LHCN-M2 (cell line): ENCODE results near the gene GSE1. TPM values are rescaled to one million over a fixed set of nuclear protein-coding genes. Genes with fewer than 3 reads are reported as not detected.

Source experiments
- DNase-seq: peaks from one replicate; pipeline ENCODE4 v3.0.0-alpha.2; 2012; ENCODE audit warnings: low read depth
- total RNA-seq: library from RNA; depleted of rRNA; stranded (reverse); fragments of >200 nt; gene quantifications from 2 replicates; pipeline ENCODE4 v1.2.3, GENCODE V29; 2014

Gene GSE1
- total RNA-seq, 1 experiment from 2014 or later = 10.9 TPM

DNA sequence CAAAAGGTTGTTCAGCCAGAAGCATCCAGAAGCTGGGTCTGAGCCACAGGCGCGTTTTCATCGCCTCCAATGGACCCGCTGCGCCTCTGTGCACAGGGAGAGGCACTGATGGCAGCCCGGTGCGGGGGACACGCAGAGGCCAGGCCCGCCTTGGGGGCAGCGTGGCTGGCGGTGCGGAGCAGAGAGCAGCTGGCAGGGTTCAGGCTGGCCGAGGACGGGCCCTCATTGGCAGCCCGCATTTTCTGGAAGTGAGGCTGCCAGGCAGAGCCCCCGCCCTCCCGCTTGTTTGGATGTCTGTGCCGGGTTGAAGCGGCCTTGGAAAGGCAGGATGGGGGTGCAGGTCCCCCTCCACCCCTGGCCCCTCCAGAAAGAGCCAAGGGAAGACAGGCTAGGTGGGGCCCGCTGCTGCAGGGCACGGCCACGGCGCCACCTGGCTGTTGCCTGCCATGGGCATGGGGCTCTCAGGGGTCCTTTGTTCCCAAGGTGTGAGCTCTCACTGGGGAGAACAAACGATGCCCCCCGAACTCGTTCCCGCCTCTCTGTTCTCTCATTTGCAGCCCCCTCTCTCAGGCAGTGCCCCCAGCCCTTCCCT lies 18.8 kb downstream of the GSE1 start:
- DNase-seq = no peak

DNA sequence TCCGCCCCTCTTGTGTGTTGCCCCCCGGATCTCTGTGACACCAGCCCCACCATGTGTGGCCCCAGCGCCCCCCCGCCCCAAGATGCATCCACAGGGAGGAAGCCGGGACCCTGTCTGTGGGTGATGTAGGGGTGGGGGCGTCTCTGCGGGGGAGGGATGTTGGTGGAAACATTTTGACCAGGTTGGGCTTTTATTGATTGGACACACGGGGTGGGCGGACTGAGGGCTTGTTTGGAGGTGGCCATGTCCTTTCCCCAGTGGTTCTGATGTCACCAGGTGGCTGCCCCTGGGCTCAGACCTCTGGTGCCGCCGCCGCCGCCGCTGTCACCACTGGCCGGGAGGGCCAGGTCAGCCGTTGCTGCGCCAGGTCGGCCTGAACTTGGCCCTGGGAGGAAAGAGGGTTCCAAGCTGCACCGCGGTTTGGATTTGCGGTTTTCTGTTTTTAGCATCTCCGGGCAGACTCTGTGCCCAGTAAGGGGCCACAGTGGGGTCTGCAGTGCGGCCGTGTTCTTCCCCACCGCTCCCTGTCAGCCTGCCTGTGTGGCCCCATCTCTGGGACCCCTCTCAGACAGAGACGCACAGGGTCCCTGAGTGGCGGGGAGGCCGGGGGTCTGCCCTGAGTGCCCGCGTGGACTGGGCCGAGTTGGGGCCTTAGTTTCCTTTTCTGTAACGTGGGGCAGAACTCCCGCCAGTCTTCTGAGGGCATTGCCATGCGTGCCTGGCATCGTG lies 19.8 kb downstream of the GSE1 start:
- DNase-seq = no peak

DNA sequence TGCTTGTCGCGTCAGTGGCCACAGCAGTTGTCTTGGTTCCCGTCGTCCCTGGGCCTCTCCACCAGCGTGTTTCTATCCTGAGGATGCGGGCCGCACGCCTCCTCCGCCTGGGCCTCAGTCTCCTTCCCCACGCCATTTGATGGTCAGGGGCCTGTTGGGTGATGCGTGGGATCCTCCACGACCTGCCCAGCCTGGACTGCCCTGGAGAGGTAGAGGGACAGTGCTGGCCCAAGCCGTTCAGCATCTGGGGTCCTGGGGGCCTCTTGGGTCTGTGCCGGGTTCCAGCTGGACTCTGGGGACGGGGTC lies 20.3 kb downstream of the GSE1 start:
- DNase-seq = no peak

DNA sequence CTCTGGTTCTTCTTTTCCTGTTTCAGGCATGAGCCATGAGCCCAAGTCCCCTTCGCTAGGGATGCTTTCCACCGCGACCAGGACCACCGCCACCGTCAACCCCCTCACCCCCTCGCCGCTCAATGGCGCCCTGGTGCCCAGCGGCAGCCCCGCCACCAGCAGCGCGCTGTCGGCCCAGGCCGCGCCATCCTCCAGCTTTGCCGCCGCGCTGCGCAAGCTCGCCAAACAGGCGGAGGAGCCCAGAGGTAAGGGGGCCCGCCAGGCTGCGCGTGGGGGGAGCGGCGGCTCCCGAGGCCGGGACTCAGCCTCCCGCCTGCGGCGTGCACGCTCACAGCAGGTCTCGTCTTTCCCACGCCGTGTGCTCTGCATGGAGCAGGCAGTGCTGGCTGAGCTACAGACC lies 20.8 kb downstream of the GSE1 start:
- DNase-seq = no peak

DNA sequence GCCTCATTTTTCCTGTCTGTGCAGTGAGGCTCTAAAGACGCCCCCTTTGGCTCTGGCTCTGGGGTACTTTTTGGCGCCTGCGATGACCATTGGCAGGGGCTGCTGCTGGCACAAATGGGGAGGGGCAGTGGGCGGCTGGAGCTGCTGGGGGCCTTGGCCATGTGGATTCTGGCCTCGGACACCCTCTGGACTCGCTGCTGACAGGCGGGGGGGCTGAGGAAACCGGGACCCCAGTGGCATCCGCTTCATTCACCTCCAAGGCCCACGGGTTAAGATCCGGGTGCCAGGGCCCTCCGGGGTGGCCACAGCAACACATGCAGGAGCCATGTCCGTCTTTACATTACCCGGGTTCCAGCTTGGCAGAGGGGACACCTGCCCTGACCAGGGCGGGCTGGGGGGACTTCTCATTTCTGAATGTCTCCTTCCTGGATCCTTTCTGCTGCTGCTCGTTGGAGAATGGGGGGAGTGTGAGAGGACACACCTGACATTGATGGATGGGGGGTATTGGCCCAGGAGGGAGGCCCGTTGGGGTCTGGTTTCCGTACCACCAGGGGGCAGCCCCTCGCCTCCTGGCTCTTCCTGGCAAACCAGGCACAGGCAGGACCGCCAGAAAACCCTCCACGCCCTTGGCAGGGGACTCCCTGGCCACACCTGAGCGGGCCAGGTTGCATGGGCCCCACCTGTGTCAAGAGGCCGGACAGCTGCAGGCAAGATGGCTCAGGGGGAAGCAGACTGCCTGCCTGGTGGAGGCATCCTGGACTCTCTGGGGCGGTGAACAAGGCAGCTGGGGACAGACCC lies 21.8 kb downstream of the GSE1 start:
- DNase-seq = no peak

DNA sequence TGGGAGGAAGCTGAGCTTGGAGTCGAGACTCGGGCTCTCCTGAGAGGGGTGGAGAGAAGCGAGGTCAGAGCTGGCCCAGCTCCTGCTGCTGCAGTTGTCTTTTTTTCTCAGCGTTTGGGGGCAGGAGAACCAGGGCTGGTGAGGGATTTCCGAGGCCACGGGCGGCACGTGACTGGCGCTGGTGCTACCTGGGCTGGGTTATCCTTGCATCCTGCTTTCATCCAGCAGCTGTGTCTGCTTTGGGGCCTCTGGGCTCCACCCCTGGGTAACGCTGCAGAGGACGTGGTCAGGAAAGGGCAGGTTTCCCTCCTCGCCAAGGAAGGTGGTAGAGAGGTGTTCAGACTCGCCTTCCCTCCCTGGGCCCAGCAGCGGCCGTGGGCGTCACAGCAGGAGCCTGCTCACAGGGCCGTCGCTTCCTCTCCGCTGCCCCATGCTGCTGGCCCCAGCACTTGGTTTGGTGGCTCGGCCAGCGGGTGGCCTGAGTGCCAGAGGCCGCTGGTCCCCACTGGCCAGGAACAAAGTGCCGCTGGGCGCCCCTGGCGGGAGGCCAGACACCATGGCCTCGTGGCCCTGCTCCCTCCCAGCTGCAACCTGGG lies 22.5 kb downstream of the GSE1 start:
- DNase-seq = no peak

DNA sequence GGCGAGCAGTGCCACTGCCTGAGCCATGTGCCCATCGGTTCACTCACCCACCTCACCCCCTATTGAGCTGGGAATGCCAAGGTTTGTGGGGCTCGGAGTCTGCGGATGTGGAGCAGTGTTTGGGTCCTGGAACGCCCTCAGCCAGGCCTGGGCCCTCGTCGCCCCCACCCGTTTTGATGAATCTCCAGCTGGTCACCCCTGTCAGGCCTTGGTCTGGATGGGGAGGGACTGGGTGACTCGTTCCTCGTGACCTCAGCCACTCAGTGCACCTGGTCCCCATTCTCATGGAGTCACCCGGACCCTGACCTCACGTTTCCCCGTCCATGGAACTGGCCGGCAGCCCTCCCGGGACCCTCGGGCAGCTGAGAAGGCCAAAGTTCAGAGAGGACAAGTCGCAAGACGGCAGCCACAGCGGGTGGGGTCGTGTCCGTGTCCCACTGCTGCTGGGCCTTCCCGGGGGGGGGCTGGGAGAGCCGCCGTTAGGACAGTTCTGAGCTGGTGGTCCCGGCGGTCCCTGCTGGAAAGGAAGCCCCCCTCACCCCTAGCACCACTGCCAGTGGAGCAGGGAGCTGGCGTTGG lies 23.2 kb downstream of the GSE1 start:
- no peak for DNase-seq

DNA sequence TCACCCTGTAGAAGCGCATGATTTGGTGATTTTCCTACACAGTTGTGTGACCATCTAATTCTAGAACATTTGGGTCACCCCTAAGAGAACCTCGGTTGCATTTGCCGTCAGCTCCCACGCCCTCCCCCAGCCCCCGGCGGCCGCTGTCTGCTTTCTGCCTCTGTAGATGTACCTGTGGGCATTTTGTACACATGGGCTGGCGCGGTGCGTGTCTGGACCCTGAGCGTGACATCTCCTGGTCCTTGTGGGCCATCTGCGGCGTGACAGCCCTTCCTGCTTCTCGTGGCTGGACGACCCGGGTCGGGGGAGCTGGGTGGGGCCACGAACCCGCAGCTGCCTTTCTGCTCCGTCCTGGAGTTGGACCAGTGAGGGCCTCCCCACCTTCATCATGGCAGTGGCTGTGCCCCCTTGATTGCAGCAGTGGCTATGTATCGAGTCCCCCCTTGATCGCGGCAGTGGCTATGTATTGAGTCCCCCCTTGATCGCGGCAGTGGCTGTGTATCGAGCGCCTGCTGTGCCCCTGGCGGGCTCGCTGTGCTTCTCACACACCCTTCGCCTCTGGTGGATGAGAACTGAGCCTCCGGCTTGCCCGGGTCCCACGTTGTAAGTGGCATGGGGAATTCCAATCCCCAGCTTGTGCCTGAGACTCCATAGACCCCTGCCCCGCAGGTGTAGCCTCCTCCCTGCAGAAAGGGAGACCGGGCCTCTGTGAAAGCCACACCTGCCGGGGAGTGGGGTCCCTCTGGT lies 24.1 kb downstream of the GSE1 start:
- DNase-seq = no peak

DNA sequence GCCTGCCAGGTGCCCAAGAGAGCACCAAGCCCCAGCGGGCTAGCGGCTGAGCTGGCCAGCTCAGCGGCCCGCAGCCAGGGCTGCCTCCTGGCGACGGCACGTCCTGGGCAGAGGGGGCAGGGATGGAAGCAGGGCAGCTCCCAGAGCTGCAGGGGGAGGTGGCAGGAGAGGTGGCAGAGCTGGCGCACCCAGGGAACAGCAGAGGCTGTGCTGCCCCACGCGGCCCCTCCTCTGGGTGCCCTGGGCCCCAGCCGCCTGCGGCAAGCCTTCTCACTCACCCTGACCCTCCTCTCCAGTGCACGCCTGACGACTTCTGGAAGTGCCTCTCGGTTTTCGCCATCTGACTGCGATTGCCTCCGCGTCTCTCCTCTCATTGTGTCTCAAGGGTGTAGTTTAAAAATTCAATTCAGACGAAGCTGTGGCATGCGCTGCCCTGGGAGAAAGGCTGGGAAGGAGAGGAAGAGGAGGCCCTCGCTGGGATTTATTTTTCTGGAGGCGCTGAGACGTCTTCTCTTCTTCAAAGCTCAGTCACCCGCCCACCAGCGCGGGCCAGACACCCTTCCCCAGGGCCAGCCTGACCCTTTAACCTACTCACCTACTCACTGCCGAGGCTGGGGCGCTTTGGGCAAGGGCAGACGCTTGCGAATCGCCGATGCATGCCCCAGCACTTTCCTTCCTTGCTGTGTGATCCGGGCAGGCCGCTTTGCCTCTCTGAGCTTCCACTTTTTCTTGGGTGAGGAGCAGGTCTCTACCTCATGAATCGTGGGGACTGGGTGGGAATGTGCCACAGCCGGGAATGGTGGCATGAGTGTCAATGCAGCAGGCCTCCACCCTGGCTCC lies 24.9 kb downstream of the GSE1 start:
- DNase-seq = no peak

DNA sequence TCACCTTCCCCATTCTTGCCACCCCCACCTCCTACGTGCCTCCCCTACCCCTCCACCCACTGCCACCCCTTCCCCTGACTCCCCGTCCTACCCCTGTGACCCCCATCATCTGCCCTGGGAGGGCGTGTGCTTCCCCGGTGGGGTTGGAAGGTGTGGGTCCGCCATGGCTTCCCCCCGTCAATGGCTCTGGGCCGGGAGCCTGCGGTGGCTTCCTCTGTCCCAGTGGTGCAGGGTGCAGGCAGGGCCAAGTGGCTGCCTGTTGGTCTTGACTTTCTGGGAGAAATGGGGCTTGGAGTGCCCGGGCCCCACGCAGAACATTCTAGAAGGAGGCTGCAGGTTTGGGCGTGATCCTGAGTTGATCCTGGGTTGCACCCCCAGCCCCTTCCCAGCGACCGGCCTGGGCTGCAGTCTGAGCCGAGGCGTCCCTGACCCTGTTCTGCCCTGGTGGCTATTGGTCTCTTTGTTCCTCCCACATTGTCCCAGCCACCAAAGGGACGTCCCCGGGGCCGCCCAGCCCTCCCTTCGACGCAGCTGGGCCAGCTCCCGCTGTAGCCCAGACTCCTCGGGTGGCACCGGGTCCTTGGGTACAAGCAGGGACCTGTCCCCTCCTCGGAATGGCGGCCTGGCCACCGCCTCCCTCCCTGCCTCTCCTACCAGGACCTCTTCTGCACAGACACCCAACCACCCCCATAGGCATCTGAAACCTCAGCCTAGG lies 25.7 kb downstream of the GSE1 start:
- DNase-seq = no peak

DNA sequence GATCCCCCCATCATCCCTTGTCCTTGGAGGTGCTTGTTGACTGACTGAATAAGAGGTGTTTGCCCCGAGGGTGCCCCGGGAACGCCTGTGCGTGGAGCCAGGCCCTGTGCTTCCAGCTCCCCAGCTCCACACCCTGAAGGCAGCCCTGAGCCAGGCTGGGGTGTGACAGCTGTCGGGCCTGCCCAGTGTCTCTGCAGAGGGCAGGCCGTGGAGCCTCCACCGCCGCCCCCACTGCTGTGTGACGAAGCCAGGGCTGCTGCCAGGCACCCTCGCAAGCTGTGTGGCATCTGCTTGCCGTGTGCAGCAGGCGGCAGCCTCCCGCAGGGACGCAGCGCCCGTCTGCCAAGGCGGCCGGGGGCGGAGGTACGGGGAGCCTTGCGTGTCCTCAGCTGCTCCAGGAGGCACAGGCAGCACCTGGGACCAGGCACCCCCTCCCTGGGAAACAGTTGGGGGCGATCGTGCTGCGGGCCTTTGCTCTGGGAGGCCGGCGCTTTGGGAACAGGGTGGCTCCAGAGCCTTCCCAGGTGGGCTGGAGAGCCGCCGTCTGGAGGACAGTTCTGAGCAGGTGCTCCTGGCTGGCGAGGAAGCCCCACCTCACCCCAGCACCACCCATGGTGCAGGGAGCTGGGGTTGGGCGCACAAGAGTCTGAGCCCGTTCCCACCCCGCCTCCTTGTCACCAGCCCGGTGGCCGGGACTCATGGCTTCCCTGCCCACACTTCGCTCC lies 26.6 kb downstream of the GSE1 start:
- peak; percentile 22 for DNase-seq

DNA sequence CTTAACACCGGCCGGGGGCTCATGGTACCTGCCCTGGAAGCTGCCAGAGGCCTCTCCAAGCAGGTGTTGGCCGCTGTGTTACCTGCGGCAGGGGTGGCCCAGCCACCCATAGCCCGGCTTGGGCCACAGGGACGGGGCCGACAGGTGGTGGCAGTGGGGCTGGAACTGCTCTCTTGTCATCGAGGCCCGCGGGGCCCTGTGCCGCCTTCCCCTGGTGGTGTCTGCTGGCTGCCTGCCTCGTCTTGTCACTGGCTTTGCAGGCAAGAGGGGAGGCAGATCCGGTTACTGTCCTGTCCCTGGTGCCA lies 27.1 kb downstream of the GSE1 start:
- DNase-seq = no peak

DNA sequence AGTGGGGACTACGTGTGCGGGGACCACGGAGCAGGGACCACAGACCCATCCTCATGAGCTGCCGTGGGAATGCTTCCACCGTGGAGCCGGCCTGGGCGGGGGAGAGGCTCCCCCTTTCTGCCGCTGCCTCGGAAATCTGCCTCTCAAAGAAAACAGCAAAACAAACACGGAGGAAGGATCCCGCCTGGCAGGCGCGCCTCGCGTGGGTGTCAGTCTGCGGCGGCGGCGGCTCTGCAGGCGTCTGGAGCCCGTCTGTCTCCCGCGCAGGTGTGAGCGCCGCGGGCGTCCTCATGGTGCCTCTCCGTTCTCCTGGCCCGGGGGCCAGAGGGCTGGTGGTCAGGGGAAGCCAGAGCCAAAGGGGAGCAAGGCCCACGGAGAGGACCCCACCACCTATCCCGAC lies 27.5 kb downstream of the GSE1 start:
- no peak for DNase-seq

DNA sequence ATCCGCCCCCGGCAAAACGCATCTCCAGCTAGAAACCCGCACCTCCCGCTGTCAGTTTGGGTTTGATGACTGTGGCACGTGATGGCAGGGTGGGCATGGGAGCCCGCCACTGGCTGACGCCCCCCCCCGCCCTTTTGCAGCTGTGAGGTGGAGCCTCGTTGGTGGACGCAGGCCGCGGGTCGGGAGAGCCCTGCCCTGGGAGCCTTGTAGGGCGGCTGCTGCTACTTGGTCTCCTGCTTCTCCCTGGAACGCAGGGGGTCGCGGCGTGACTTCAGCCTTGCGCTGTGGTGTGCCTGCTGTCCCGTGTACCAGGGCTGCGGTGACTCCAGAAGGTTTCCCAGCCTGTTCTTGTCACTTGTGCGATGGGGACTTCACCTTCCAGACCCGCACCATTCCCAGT lies 28.2 kb downstream of the GSE1 start:
- DNase-seq = no peak

DNA sequence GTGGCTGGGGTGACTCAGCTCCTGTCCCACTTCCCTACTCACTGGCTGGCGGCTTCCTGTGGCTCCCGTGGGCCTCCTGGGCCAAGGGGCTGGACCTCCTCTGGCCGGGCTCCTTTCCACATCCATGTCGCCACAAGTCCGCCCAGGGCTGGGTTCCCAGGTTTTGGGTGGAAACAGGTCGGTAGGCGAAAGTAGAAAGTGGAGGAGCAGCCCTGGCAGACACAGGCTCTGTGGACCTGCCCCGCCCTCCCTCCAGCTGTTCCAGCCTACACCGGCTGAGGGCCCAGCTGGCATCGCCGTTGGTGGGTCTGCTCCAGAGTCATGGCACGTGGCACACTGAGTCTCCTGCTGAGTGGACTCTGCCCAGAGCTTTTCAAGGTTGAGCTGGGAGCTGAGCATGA lies 28.7 kb downstream of the GSE1 start:
- peak; percentile 53 for DNase-seq

DNA sequence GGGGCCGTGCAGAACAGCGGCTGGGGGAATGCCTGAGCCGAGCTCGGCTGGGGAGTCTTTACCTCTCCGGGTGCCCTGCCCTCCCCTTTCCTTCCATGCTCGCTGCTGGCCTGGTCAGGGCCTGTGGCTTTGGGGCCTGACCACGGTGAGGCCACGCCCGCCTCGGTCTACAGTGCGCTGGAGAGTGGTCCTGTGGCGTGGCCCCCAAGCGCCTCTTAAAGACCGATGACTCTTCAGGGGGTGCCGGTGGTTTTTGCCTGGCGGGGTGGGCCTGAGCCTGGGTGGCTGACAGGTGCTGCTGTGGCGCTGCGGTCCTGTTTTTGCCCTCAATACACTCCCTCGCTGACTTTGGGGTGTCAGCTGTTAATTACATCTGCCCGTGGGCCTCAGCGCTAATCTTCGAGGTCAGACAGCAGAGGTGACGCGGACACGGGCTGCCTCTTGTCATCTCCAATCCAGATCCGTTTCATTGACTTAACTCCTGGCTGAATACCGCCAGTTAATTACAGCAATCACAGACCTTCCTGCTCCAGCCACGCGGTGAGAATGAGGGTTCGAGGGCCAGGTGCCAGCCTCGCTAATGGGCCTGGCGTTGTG lies 29.7 kb downstream of the GSE1 start:
- no peak for DNase-seq

DNA sequence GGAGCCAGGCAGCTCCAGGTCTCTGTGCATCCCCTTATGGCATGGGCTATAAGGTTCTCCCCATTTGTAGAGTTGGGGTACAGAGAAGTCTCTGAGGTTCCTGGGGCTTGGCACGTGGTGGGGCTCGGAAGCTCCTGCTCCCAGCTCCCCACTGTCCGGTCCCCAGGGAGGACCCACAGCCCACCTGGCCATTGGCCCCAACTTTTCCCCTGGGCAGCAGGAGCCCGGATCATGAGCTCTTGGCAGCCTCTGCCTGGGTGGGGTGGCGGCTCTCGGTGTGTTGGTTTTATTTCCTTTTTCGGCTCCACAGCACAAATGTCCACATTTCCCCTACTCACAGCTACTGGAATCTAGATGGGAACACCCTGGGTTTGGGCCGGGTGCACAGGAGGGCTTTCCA lies 30.5 kb downstream of the GSE1 start:
- DNase-seq = no peak

DNA sequence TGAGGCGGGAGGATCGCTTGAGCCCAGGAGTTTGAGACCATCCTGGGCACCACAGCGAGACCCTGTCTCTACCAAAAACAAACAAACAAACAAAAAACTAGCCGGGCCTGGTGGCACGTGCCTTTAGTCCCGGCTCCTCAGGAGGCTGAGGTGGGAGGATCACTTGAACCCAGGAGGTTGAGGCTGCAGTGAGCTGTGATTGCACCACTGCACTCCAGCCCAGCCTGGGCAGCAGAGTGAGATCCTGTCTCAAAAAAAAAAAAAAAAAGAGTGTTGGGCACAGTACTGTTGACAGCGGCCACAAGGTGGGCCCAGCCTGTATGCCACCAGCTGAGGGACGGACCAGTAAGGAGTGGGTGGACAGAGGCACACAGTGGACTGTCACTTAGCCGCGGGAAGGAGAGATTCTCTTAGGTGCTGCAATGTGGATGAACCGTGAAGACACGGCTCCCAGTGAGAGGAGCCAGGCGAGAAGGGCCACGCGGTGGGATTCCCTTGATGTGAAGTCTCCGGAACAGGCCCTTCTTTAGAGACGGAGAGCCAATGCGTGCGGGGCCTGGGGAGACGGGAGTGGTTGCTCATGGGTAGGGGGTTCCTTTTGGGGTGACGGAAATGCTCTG lies 31.1 kb downstream of the GSE1 start:
- no peak for DNase-seq
